H9 (cell line): ENCODE data around the gene MPL. TPM values are rescaled to one million over a fixed set of nuclear protein-coding genes. Genes with fewer than 3 reads are reported as not detected.
A peak's percentile ranks its signal among the peaks of the same experiment; 100 is the strongest.

Experiments
- DNase-seq: peaks from one replicate; pipeline ENCODE4 v3.0.0-alpha.2; 2017
- H2AFZ ChIP-seq: one replicate; pipeline ENCODE4 v1.6.1; 2013; ENCODE audit warnings: mild to moderate bottlenecking, low read length, control low read depth, moderate library complexity
- H2AK5ac ChIP-seq: 2 replicates; pipeline ENCODE4 v1.6.1; 2013; ENCODE audit warnings: low read length, control low read depth, mixed read lengths; ENCODE audit not compliant: insufficient read length
- H2BK120ac ChIP-seq: one replicate; pipeline ENCODE4 v1.6.1; 2013; ENCODE audit warnings: low read depth, mild to moderate bottlenecking, low read length, control low read depth, inconsistent platforms; ENCODE audit not compliant: poor library complexity, severe bottlenecking
- H2BK12ac ChIP-seq: 2 replicates; pipeline ENCODE4 v1.6.1; 2013; ENCODE audit warnings: low read length, control low read depth, mixed read lengths, low read depth; ENCODE audit not compliant: insufficient read length
- H2BK15ac ChIP-seq: 2 replicates; pipeline ENCODE4 v1.6.1; 2013; ENCODE audit warnings: low read depth, low read length, control low read depth
- H2BK20ac ChIP-seq: one replicate; pipeline ENCODE4 v1.6.1; 2013; ENCODE audit warnings: low read depth, mild to moderate bottlenecking, low read length, control low read depth, inconsistent platforms; ENCODE audit not compliant: poor library complexity, severe bottlenecking
- H2BK5ac ChIP-seq: 2 replicates; pipeline ENCODE4 v1.6.1; 2013; ENCODE audit warnings: low read length, control low read depth, mixed read lengths; ENCODE audit not compliant: insufficient read length
- H3K14ac ChIP-seq: 2 replicates; pipeline ENCODE4 v1.6.1; 2013; ENCODE audit warnings: low read length, control low read depth; ENCODE audit not compliant: insufficient read depth
- H3K18ac ChIP-seq: 2 replicates; pipeline ENCODE4 v1.6.1; 2013; ENCODE audit warnings: low read depth, mild to moderate bottlenecking, mixed read lengths, low read length, control low read depth; ENCODE audit not compliant: insufficient read length
- H3K23ac ChIP-seq: 2 replicates; pipeline ENCODE4 v1.6.1; 2013; ENCODE audit warnings: low read length, control low read depth, mixed read lengths, low read depth; ENCODE audit not compliant: insufficient read length
- H3K23me2 ChIP-seq: 2 replicates; pipeline ENCODE4 v1.6.1; 2013; ENCODE audit warnings: low read depth, mild to moderate bottlenecking, mixed read lengths, low read length, control low read depth; ENCODE audit not compliant: insufficient read length, poor library complexity, severe bottlenecking
- H3K27ac ChIP-seq: 2 replicates; pipeline ENCODE4 v1.5.1; 2013; ENCODE audit warnings: low read length, control low read depth, mixed read lengths, low read depth; ENCODE audit not compliant: insufficient read length
- H3K27me3 ChIP-seq: 2 replicates; pipeline ENCODE4 v1.6.1; 2013; ENCODE audit warnings: low read length, control low read depth, inconsistent platforms; ENCODE audit not compliant: insufficient read depth
- H3K4ac ChIP-seq: 2 replicates; pipeline ENCODE4 v1.6.1; 2013; ENCODE audit warnings: low read depth, mild to moderate bottlenecking, control low read depth, inconsistent platforms, low read length, moderate library complexity
- H3K4me1 ChIP-seq: 2 replicates; pipeline ENCODE4 v1.6.1; 2013; ENCODE audit warnings: low read length, control low read depth, inconsistent platforms; ENCODE audit not compliant: insufficient read depth
- H3K4me2 ChIP-seq: 2 replicates; pipeline ENCODE4 v1.6.1; 2013; ENCODE audit warnings: low read length, control low read depth, mixed read lengths; ENCODE audit not compliant: insufficient read length, insufficient read depth
- H3K56ac ChIP-seq: 2 replicates; pipeline ENCODE4 v1.6.1; 2013; ENCODE audit warnings: low read depth, mild to moderate bottlenecking, mixed read lengths, low read length, control low read depth; ENCODE audit not compliant: insufficient read length
- H3K79me1 ChIP-seq: 2 replicates; pipeline ENCODE4 v1.6.1; 2013; ENCODE audit warnings: low read depth, mild to moderate bottlenecking, moderate library complexity, low read length, control low read depth, inconsistent platforms; ENCODE audit not compliant: insufficient read depth, poor library complexity, severe bottlenecking
- H3K79me2 ChIP-seq: 2 replicates; pipeline ENCODE4 v1.6.1; 2013; ENCODE audit warnings: low read length, control low read depth, inconsistent platforms; ENCODE audit not compliant: insufficient read depth
- H3K9ac ChIP-seq: 2 replicates; pipeline ENCODE4 v1.6.1; 2013; ENCODE audit warnings: low read length, control low read depth, mixed read lengths; ENCODE audit not compliant: insufficient read length; ENCODE audit errors: extremely low read depth
- H3K9me3 ChIP-seq: one replicate; pipeline ENCODE4 v1.6.1; 2013; ENCODE audit warnings: low read depth, low read length, inconsistent platforms; ENCODE audit not compliant: control insufficient read depth
- H3T11ph ChIP-seq: one replicate; pipeline ENCODE4 v1.6.1; 2013; ENCODE audit warnings: mild to moderate bottlenecking, low read length, control low read depth, inconsistent platforms
- H4K20me1 ChIP-seq: one replicate; pipeline ENCODE4 v1.6.1; 2013; ENCODE audit not compliant: control insufficient read depth, insufficient read length, insufficient read depth
- H4K5ac ChIP-seq: 2 replicates; pipeline ENCODE4 v1.6.1; 2013; ENCODE audit warnings: low read depth, mild to moderate bottlenecking, mixed read lengths, low read length, control low read depth; ENCODE audit not compliant: insufficient read length
- H4K8ac ChIP-seq: replicated peaks from 2 replicates; pipeline ENCODE4 v1.6.1; 2013; ENCODE audit warnings: low read length, control low read depth, mixed read lengths, low read depth; ENCODE audit not compliant: insufficient read length
- H4K91ac ChIP-seq: 2 replicates; pipeline ENCODE4 v1.6.1; 2013; ENCODE audit warnings: low read depth, mild to moderate bottlenecking, moderate library complexity, mixed read lengths, low read length, control low read depth; ENCODE audit not compliant: insufficient read length
- H3K27ac Mint-ChIP-seq, 3 experiments: 2 replicates in 2 of 3; 3 replicates in 1 of 3; pipeline ENCODE4 v1.8.0; 2020 to 2021; ENCODE audit warnings: mixed read lengths in 3 of 3, mild to moderate bottlenecking in 1 of 3, moderate library complexity in 1 of 3
- H3K27me3 Mint-ChIP-seq: 2 replicates; pipeline ENCODE4 v1.8.0; 2021; ENCODE audit warnings: low read depth, mild to moderate bottlenecking, moderate library complexity, mixed read lengths
- H3K36me3 Mint-ChIP-seq, 3 experiments: 2 replicates in 2 of 3; 3 replicates in 1 of 3; pipeline ENCODE4 v1.8.0; 2020 to 2021; ENCODE audit warnings: low read depth in 3 of 3, mixed read lengths in 3 of 3; ENCODE audit not compliant: insufficient read depth in 1 of 3
- H3K4me1 Mint-ChIP-seq, 2 experiments: 2 replicates each; pipeline ENCODE4 v1.8.0; 2020; ENCODE audit warnings: mixed read lengths in 2 of 2
- H3K4me3 Mint-ChIP-seq, 2 experiments: 2 replicates in 1 of 2; 3 replicates in 1 of 2; pipeline ENCODE4 v1.8.0; 2020 to 2021; ENCODE audit warnings: mild to moderate bottlenecking in 2 of 2, mixed read lengths in 2 of 2, moderate library complexity in 1 of 2
- H3K9me3 Mint-ChIP-seq, 2 experiments: 2 replicates in 1 of 2; 3 replicates in 1 of 2; pipeline ENCODE4 v1.8.0; 2020; ENCODE audit warnings: mild to moderate bottlenecking in 2 of 2, mixed read lengths in 2 of 2, moderate library complexity in 1 of 2
- CTCF ChIP-seq: fragments of 200-600 bp; sonication (generic); conservative IDR thresholded peaks from 3 replicates; pipeline ENCODE4 v1.8.0; 2021; ENCODE audit warnings: antibody characterized with exemption, mild to moderate bottlenecking
- WGBS: extraction: QIAGEN DNeasy Blood & Tissue Kit; methylation state at CpG from one replicate; pipeline ENCODE4 v1.1.7; 2013; ENCODE audit warnings: missing lambda C conversion rate, low lambda C conversion rate, mixed read lengths; ENCODE audit not compliant: insufficient read length; ENCODE audit errors: extremely low coverage; 5-methylcytosine and 5-hydroxymethylcytosine counted together
- total RNA-seq: library from RNA; stranded (reverse); gene quantifications from 2 replicates; pipeline ENCODE4 v1.2.1, GENCODE V29; 2021

The MPL gene
- total RNA-seq, 1 experiment from 2014 or later: not detected

GRCh38 chr1:43360616-43361015, 23.0 kb downstream of the MPL start:
- Histone ChIP-seq H3K23ac (no peak overlapping the region), H3K79me2 (peaks cover 15% of the 10 kb centered on the region; the same call in 1 of the 2 replicates), H3K4ac (no peak overlapping the region), H3K9me3 (no peaks in the 10 kb centered on the region), H2BK15ac (no peak overlapping the region), H2AFZ (no peak overlapping the region), H3K56ac (no peak overlapping the region), H2AK5ac (no peak overlapping the region), H2BK12ac (no peak overlapping the region), H3K9ac (no peak overlapping the region), H4K91ac (no peak overlapping the region), H4K5ac (no peak overlapping the region), H3K27ac (no peak overlapping the region), H4K8ac (no peak overlapping the region), H3K14ac (no peak overlapping the region), H2BK5ac (no peak overlapping the region), H3K27me3 (no peaks in the 10 kb centered on the region), H3T11ph (no peak overlapping the region), H3K4me2 (peak overlapping the region; percentile 95), H3K79me1 (peaks cover 14% of the 10 kb centered on the region), H3K18ac (no peak overlapping the region), H2BK120ac (no peak overlapping the region), H3K23me2 (peaks cover 5% of the 10 kb centered on the region), H3K4me1 (peaks cover 6% of the 10 kb centered on the region; the same call in 1 of the 2 replicates), H2BK20ac (no peak overlapping the region), H4K20me1 (no peaks in the 10 kb centered on the region)
- DNase-seq: no peak
- no peak for TF ChIP-seq CTCF
- Mint-ChIP-seq H3K4me1 (peaks cover 32 to 42% of the 10 kb centered on the region in 2 experiments), H3K9me3 (no peaks in the 10 kb centered on the region; a peak in 2 of 5 replicates), H3K36me3 (peaks cover 50 to 67% (median 56%) of the 10 kb centered on the region in 3 experiments), H3K4me3 (peak overlapping the region; percentile 91 to 92), H3K27me3 (no peaks in the 10 kb centered on the region), H3K27ac (peak overlapping the region in 1 of 3 experiments; percentile 43; a peak in 3 of 7 replicates)
- no CpG with 5 or more reads among the region's 4 CpGs for WGBS
